Right forelimb (tissue), 1 donor: Measurements from ENCODE around the gene VGLL4.
"Not testable (repeated sequence)": the region's sequence is repeated elsewhere in the genome, so short reads cannot be mapped to it uniquely, and the experiment has no call there.

Source experiments
- DNase-seq: peaks from one replicate; pipeline ENCODE4 v3.0.0-alpha.2; 2018

The VGLL4 gene

DNA sequence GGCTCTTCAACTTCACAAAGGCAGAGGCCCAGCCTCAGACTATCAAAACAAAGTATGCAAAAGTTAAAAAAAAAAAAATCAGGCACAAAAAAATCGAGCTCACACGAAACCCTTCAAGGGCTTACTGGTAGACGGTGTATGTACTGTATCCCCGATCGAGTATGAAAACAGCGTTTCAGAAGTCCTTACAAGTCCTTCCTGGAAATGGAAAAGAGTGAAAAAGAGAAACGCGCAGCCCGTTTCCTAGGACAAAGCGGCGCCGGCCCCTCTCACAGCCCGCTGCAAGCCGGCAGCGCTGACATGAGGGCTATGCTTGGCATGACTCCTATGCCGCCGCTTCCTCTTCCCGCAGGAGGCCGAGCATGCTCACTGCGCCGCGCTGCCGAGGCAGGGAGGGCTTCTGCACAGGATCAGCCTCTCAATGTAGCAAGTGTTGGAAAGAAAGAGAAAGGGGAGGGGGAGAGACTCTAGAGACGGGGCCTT, at the start of gene VGLL4:
TSS of gene VGLL4 (minus strand) at position 311 of the 483 bp plus-strand sequence. CDS start 397 bp downstream, outside the sequence.
- DNase-seq, result peak; percentile 93

DNA sequence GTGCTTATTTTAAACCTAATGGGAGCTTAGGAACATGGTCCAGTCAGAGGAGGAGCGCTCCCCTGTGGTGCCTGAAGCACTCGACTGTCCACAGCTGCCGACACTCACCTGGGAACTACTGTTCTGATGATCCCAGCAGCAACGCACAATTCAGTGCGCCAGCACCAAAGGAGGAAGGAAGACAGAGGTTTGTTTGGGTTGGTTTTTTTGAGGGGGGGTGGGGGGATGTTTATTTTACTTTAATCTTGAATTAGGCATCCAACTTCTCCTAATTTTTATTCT, 48.8 kb upstream of the VGLL4 start:
- no peak for DNase-seq

DNA sequence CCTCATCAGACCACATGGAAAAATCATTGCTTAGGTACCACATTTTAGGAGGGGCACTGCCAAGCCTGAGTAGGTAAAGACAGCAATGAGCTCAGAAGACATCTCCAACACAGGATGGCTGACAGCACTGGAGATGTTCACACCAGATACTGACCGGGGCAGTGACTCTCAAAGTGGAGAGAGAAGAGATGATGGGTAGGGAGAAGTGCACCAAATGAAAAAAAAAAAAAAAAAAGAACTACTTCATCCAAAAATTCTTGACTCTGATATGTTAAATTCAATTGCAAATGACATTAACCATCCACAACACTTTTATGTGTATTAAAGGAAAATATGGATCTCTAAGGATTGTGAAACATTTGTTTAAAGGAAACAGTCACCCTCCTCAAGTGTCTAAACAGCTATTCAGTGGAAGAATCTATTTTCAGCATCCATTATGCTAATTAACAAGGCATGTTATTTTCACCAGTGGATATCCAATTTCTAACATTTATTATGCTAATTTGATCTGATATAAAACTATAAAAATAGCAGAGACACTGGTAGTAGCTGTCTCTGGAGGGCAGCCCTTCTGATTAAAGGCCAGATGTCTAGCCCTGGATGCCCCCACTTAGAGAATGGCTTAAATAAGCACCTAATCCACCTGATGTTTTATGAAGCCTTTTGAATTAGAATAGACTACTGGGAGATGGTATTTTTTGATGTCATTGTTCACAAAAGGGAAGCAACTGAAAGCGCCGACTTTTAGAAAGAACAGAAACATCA, 48.2 kb upstream of the VGLL4 start:
- DNase-seq, result no peak

DNA sequence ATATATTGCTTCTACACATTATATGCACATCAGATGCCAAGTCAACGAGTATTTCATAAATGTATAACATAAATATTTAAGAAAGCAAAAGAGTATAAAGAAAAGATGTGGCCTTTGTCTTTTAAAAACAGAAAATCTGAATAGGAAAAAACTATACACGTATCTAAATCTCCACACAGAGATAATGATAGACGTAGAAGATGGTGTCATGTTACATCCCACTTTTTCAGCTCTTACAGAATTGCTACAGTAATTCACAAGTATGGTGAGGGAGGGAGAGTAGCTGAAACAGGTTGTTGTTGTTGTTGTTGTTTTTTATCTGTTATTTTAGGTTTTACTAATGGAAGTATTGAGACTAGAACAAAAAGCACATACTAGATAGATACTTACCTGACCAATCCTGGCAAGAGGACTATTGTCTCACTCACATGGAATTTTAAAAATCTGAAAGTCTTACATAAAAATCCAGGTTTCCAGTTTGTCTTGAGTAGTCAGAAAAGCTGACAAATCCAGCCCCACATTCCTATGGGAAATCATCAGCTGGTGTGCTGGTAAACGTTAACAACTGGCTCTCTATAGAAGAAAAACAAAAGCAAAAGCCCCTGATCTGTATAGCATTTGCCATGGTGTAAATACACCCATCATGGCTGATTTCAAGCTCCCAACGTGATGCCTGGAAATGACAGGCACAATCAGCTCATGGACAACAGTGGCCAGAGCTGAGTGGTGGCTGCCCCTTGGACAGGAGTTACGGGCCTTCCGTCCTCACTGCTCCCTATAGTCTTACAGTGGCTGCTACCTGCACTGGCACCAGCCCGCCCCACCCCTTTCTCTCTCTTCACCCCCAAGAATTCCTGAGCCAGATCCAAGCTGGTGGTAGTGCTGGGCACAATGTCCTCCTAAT, 47.4 kb upstream of the VGLL4 start:
- DNase-seq, result no peak

- DNase-seq, result no peak
These were observed 46.0 kb upstream of the VGLL4 start for GRCh38 chr3:11689749-11690148.

- DNase-seq, result not testable (repeated sequence)
These were observed 41.3 kb upstream of the VGLL4 start for GRCh38 chr3:11684980-11685379.

GRCh38 chr3:11680509-11680908, 36.8 kb upstream of the VGLL4 start:
- DNase-seq, result no peak

DNA sequence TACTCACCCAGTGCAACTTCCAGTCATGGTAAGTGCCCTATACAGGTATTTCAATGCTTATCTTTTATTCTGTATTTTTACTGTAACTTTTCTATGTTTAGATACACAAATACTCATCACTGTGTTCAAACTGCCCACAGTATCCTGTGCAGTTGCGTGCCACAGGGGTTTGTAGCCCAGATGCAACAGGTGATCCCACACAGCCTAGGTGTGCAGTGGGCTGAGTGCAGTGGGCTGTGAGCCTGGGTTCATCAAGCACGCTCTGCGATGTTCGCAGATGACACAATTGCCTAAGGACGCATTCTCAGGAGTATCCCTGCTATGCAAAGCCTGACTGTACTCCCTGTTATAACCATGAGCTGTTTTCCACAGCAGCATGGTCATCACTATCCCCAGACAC, 36.2 kb upstream of the VGLL4 start:
- DNase-seq, result no peak

DNA sequence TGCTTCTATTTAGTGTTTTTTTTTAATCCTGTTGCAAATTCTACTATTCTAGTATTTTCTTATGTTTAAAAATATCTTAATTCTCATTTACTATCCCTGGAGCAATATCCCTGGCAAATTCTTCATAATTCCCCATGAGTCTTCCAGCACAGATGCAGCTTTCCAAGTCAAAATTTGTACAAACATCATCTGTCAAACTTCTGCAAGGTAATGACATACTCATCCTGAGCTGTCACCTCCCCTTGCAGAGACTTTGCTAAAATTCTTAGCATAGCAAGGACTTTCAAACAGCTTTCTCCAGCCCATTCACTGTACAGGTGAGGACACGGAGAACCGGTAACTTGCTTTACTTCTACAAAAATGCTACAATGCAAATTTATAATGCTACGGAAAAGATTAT, 28.6 kb upstream of the VGLL4 start:
- DNase-seq, result no peak

GRCh38 chr3:11671648-11672100, 28.0 kb upstream of the VGLL4 start:
- no peak for DNase-seq

GRCh38 chr3:11668243-11669235, 24.8 kb upstream of the VGLL4 start:
- no peak for DNase-seq

GRCh38 chr3:11665331-11665730, 21.6 kb upstream of the VGLL4 start:
- DNase-seq, result no peak

GRCh38 chr3:11662392-11662990, 18.8 kb upstream of the VGLL4 start:
- DNase-seq, result no peak

DNA sequence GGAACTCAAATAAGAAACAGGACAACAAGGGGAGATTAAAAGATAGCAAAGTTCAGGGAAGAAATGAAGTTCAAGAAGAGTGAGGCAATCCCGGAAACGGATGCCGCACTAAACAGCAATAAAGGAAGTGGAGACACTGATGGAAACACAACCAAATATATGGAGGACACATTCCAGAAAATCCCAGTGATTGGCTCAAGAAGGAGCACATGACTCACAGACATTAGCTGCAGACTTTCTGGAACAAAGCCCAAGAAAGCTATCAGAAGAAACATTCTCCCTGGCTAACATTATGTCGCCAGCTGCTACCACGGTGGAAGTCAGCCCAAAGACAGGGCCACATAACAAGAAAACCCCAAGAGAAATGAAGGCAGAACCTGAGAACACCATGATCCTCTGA, 18.1 kb upstream of the VGLL4 start:
- no peak for DNase-seq

DNA sequence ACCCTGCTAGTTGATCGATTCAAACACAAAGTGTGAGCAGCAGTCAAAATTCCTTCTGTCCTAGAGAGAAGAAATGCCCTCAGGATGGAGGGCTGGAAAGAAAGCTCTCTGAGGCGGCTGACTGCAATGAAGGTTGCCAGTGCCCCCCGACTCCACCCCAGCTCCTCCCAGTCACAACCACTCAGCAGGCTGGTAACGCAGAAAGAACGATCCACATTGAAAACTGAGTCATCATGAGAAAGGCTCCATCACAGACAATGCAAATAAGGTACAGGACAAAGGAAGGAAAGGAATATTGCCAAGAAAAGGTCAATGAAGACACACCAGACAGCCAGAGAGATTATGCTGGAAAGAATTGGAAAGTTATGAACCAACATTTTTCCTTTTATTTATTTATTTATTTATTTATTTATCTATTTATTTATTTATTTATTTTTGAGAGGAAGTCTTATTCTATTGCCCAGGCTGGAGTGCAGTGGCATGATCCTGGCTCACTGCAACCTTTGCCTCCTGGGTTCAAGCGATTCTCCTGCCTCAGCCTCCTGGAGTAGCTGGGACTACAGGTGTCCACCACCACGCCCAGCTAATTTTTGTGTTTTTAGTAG, 17.4 kb upstream of the VGLL4 start:
- no peak for DNase-seq

DNA sequence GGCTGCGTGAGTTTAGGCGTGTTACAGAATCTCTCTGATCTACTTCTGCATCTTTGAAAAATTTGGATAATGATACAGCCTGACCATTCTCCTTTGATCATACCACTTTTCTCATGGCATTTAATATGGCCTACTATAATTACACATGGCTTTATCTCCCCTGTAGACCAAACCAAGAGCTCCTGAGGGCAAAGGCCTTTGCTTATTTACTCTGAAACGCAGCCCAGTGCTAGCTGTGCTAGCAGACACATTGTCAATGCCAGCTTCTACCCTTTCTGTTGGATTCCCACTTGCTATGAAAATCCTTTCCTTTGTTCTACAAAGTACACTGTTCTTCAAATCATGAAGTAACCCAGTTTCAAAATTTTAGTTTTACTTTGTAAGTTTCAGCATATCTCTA, 16.5 kb upstream of the VGLL4 start:
- DNase-seq, result no peak

DNA sequence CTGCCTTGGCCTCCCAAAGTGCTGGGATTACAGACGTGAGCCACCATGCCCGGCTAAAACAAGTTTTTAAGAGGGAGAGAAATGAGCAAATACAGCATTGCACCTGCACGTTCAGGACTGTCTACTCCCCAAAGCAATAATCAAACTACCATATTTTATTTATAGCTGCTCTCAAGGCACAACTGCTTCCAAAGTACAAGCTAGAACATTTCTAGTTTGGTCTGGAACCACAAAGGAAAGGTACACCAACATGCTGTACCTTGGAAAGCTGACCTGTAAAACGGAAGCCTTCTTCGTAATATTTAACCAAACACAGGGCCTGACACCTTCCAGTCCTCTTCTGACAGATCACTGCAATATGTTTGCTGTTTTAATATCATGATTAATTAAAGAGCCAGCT, 14.5 kb upstream of the VGLL4 start:
- no peak for DNase-seq

- DNase-seq, result no peak
These were observed 11.6 kb upstream of the VGLL4 start for GRCh38 chr3:11655196-11655928.

- DNase-seq, result no peak
These were observed 10.5 kb upstream of the VGLL4 start for GRCh38 chr3:11654166-11654565.

- no peak for DNase-seq
These were observed 9.8 kb upstream of the VGLL4 start for GRCh38 chr3:11653298-11654055.
